Measurements from ENCODE around the gene GP5.

DNA sequence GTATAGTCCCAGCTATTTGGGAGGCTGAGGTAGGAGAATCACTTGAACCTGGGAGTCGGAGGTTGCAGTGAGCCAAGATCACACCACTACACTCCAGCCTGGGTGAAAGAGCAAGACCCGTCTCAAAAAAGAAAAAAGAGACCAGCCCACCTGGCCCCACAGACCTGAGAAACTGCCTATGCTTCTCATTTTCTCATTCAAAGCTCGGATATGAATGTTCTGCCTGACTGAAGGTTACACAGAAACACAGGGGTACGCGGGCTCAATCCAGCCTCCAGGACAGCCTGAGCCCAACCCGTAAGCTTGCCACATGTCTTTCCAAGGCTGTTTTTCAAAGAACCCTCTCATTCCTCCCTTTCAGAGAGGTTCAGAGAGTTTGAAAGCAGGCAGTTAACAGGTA is 19.8 kb downstream of the GP5 start:
- TF ChIP-seq, protein P1, sequence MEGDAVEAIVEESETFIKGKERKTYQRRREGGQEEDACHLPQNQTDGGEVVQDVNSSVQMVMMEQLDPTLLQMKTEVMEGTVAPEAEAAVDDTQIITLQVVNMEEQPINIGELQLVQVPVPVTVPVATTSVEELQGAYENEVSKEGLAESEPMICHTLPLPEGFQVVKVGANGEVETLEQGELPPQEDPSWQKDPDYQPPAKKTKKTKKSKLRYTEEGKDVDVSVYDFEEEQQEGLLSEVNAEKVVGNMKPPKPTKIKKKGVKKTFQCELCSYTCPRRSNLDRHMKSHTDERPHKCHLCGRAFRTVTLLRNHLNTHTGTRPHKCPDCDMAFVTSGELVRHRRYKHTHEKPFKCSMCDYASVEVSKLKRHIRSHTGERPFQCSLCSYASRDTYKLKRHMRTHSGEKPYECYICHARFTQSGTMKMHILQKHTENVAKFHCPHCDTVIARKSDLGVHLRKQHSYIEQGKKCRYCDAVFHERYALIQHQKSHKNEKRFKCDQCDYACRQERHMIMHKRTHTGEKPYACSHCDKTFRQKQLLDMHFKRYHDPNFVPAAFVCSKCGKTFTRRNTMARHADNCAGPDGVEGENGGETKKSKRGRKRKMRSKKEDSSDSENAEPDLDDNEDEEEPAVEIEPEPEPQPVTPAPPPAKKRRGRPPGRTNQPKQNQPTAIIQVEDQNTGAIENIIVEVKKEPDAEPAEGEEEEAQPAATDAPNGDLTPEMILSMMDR (IDR thresholded peaks at IDR 0.05; ENCODE audit: insufficient read depth, low read length), result no peak
- no peak for TF ChIP-seq POLR2AphosphoS5 (IDR thresholded peaks at IDR 0.05; ENCODE audit: low read depth)

All from HL-60 (cell line).